Urinary bladder (tissue), 4 donors: ENCODE results near the gene FANCC. TPM values are rescaled to one million over a fixed set of nuclear protein-coding genes. Genes with fewer than 3 reads are reported as not detected.

Experiments used
- DNase-seq: peaks from one replicate; pipeline ENCODE4 v3.0.0-alpha.2; 2015; ENCODE audit errors: extremely low spot score
- H3K27ac ChIP-seq: one replicate; pipeline ENCODE4 v1.5.1; 2013; ENCODE audit warnings: low read depth, mild to moderate bottlenecking, moderate library complexity
- H3K36me3 ChIP-seq: one replicate; pipeline ENCODE4 v1.6.1; 2013; ENCODE audit warnings: mild to moderate bottlenecking, moderate library complexity; ENCODE audit not compliant: insufficient read depth
- H3K4me1 ChIP-seq: one replicate; pipeline ENCODE4 v1.6.1; 2013; ENCODE audit warnings: mild to moderate bottlenecking, moderate library complexity; ENCODE audit not compliant: insufficient read depth
- H3K4me3 ChIP-seq: one replicate; pipeline ENCODE4 v1.5.1; 2013; ENCODE audit warnings: low read depth, low read length
- WGBS: extraction: QIAGEN DNeasy Blood & Tissue Kit; methylation state at CpG from one replicate; pipeline ENCODE4 v1.1.7; 2013; 5-methylcytosine and 5-hydroxymethylcytosine counted together
- polyA plus RNA-seq: library from polyadenylated mRNA; stranded (reverse); fragments of 200-250 nt; gene quantifications from one replicate; pipeline ENCODE4 v1.2.3, GENCODE V29; 2013
- total RNA-seq: library from RNA; depleted of rRNA; stranded (reverse); fragments of >200 nt; gene quantifications from one replicate; pipeline ENCODE4 v1.2.3, GENCODE V29; 2014
- donor health status: healthy with polysubstance abuse.
- donor health status: healthy.

Gene FANCC
- total and polyA plus RNA-seq, 2 donors = 4.6 to 25.7 TPM

GRCh38 chr9:95100071-95100627 is 217.4 kb downstream of the FANCC start:
- DNase-seq = no peak
- Histone ChIP-seq H3K36me3 (peaks cover 2% of the 10 kb centered on the region), H3K27ac (no peak overlapping the region), H3K4me3 (no peak overlapping the region), H3K4me1 (no peaks in the 10 kb centered on the region)
- WGBS = 82% methylated on average over 4 of the region's 4 CpGs

- H3K36me3 ChIP-seq = peaks cover 2% of the 10 kb centered on the region
- no peak overlapping the region for H3K27ac ChIP-seq
- no peak overlapping the region for H3K4me3 ChIP-seq
- no peak for DNase-seq
- 94% methylated on average over 24 of the region's 24 CpGs for WGBS
- no peaks in the 10 kb centered on the region for H3K4me1 ChIP-seq
Observed at GRCh38 chr9:95099321-95100070, 218.0 kb downstream of the FANCC start.

- no peaks in the 10 kb centered on the region for H3K4me1 ChIP-seq
- DNase-seq = no peak
Observed at GRCh38 chr9:95098391-95098921, 219.1 kb downstream of the FANCC start.

GRCh38 chr9:95097279-95097678 is 220.2 kb downstream of the FANCC start:
- 90% methylated on average over 7 of the region's 7 CpGs for WGBS
- no peak for DNase-seq
- H3K4me1 ChIP-seq = no peaks in the 10 kb centered on the region
- no peak overlapping the region for H3K4me3 ChIP-seq
- H3K27ac ChIP-seq = no peak overlapping the region
- peaks cover 2% of the 10 kb centered on the region for H3K36me3 ChIP-seq

More at GRCh38 chr9:95098391-95098921, 219.1 kb downstream of the FANCC start:
- peaks cover 2% of the 10 kb centered on the region for H3K36me3 ChIP-seq
- no peak overlapping the region for H3K27ac ChIP-seq
- H3K4me3 ChIP-seq = no peak overlapping the region
- WGBS = 66% methylated on average over 12 of the region's 12 CpGs

- no peak for DNase-seq
- Histone ChIP-seq H3K4me3 (no peak overlapping the region), H3K27ac (no peak overlapping the region), H3K36me3 (peaks cover 2% of the 10 kb centered on the region), H3K4me1 (no peaks in the 10 kb centered on the region)
- WGBS = 84% methylated on average over 6 of the region's 6 CpGs
Observed at GRCh38 chr9:95096807-95097206, 220.7 kb downstream of the FANCC start.

GRCh38 chr9:95096381-95096780 is 221.1 kb downstream of the FANCC start:
- Histone ChIP-seq H3K4me1 (no peaks in the 10 kb centered on the region), H3K27ac (no peak overlapping the region), H3K4me3 (no peak overlapping the region), H3K36me3 (peaks cover 2% of the 10 kb centered on the region)
- DNase-seq = no peak
- WGBS = 96% methylated on average over 12 of the region's 12 CpGs

- 72% methylated on average over 22 of the region's 22 CpGs for WGBS
- H3K4me1 ChIP-seq = no peaks in the 10 kb centered on the region
- H3K27ac ChIP-seq = no peak overlapping the region
- no peak overlapping the region for H3K4me3 ChIP-seq
- no peak for DNase-seq
- peaks cover 2% of the 10 kb centered on the region for H3K36me3 ChIP-seq
Observed at GRCh38 chr9:95095641-95096355, 221.7 kb downstream of the FANCC start.

GRCh38 chr9:95094002-95094401 is 223.5 kb downstream of the FANCC start:
- H3K27ac ChIP-seq = no peak overlapping the region
- peaks cover 2% of the 10 kb centered on the region for H3K36me3 ChIP-seq
- 87% methylated on average over 10 of the region's 10 CpGs for WGBS
- H3K4me3 ChIP-seq = no peak overlapping the region
- no peaks in the 10 kb centered on the region for H3K4me1 ChIP-seq
- DNase-seq = no peak

GRCh38 chr9:95093586-95093985 is 223.9 kb downstream of the FANCC start:
- H3K27ac ChIP-seq = no peak overlapping the region
- no peak overlapping the region for H3K4me3 ChIP-seq
- DNase-seq = no peak
- 83% methylated on average over 16 of the region's 16 CpGs for WGBS
- peaks cover 2% of the 10 kb centered on the region for H3K36me3 ChIP-seq
- no peaks in the 10 kb centered on the region for H3K4me1 ChIP-seq

- H3K27ac ChIP-seq = peak overlapping the region; percentile 66
- DNase-seq = no peak
- no peak overlapping the region for H3K4me3 ChIP-seq
- H3K4me1 ChIP-seq = no peaks in the 10 kb centered on the region
- 39% methylated on average over 19 of the region's 19 CpGs for WGBS
- H3K36me3 ChIP-seq = peaks cover 2% of the 10 kb centered on the region
Observed at GRCh38 chr9:95092262-95093072, 225.0 kb downstream of the FANCC start.

- DNase-seq = no peak
- WGBS = 31% methylated on average over 12 of the region's 12 CpGs
- Histone ChIP-seq H3K4me3 (no peak overlapping the region), H3K4me1 (no peaks in the 10 kb centered on the region), H3K36me3 (peaks cover 2% of the 10 kb centered on the region), H3K27ac (peak overlapping the region; percentile 66)
Observed at GRCh38 chr9:95091601-95092261, 225.8 kb downstream of the FANCC start.

- 57% methylated on average over 14 of the region's 14 CpGs for WGBS
- Histone ChIP-seq H3K4me3 (no peak overlapping the region), H3K36me3 (no peaks in the 10 kb centered on the region), H3K4me1 (no peaks in the 10 kb centered on the region), H3K27ac (peak overlapping the region; percentile 66)
- no peak for DNase-seq
Observed at GRCh38 chr9:95090871-95091577, 226.5 kb downstream of the FANCC start.
